Skeletal muscle satellite cell (primary cell): ENCODE data around the gene KDM4B.

Experiments
- H3K27me3 ChIP-seq: 2 replicates; pipeline ENCODE4 v1.7.0; 2013; ENCODE audit warnings: low read length; ENCODE audit not compliant: control insufficient read depth, insufficient read depth
- H3K36me3 ChIP-seq: 2 replicates; pipeline ENCODE4 v1.7.0; 2013; ENCODE audit warnings: mild to moderate bottlenecking, control low read depth, low read length; ENCODE audit not compliant: insufficient read depth
- H3K4me1 ChIP-seq: 2 replicates; pipeline ENCODE4 v1.7.0; 2013; ENCODE audit warnings: low read length; ENCODE audit not compliant: control insufficient read depth, insufficient read depth
- H3K4me2 ChIP-seq: 2 replicates; pipeline ENCODE4 v1.7.0; 2013; ENCODE audit warnings: mild to moderate bottlenecking, low read length
- H3K4me3 ChIP-seq: 2 replicates; pipeline ENCODE4 v1.7.0; 2013; ENCODE audit warnings: low read length
- H3K9ac ChIP-seq: 2 replicates; pipeline ENCODE4 v1.7.0; 2013; ENCODE audit warnings: mild to moderate bottlenecking, low read depth, low read length, moderate library complexity
- H3K9me3 ChIP-seq: replicated peaks from 2 replicates; pipeline ENCODE4 v1.7.0; 2013; ENCODE audit warnings: mild to moderate bottlenecking, control low read depth, low read length

The KDM4B gene

DNA sequence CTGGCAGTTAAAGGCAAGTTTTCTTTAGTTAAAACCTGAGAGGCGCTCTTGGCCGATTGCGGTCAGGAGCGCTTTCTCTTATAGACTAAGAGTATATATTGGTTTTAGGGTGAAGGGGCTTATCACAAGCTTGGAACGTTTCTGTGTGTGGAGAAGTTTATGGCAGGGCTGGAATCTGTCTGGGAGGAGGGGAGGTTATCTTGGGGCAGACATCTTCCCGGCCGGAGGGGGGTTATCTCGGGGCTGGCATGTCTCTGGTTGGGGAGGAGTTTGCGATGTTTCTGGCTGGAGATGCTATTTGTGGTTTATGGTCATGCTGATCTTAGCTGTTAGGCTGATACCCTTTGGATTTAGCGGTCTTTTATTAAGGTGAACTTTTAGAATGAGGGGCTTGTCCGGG lies 18.3 kb downstream of the KDM4B start:
- H3K4me1 ChIP-seq: peaks cover 21% of the 10 kb centered on the region
- H3K9me3 ChIP-seq: no peaks in the 10 kb centered on the region
- H3K27me3 ChIP-seq: no peaks in the 10 kb centered on the region
- no peak overlapping the region for H3K4me3 ChIP-seq
- H3K36me3 ChIP-seq: peaks cover 3% of the 10 kb centered on the region
- H3K4me2 ChIP-seq: no peak overlapping the region
- no peak overlapping the region for H3K9ac ChIP-seq

DNA sequence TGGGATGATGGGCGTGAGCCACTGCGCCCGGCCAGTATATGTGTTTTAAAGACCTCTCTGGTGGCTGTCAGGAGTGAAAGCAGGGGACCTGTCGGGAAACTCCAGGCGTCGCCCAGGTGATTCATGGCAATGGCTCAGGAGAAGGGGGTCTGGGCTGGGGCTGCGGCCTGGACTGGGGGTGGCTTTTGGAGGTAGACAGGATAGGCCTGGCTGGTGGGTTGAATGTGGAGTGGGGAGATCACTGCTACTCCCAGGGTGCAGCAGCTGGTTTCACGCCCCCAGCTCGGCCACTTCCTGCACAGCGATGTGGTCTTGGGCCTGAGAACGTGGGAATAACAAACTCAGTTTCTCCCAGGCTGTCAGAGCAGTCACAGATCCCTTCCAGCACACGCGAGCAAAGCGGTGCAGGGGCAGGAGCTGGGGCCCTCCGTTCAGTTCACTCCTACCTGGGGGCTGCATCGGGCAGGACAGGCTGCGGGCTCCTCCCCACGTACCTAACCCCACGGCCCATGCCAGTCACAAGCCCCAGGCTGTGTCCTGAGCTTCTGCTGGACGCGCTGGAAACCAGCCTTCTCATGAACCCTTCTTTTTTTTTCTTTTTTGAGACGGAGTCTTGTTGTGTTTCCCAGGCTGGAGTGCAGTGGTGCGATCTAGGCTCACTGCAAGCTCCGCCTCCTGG lies 18.9 kb downstream of the KDM4B start:
- Histone ChIP-seq H3K27me3 (no peaks in the 10 kb centered on the region), H3K9ac (no peak overlapping the region)

DNA sequence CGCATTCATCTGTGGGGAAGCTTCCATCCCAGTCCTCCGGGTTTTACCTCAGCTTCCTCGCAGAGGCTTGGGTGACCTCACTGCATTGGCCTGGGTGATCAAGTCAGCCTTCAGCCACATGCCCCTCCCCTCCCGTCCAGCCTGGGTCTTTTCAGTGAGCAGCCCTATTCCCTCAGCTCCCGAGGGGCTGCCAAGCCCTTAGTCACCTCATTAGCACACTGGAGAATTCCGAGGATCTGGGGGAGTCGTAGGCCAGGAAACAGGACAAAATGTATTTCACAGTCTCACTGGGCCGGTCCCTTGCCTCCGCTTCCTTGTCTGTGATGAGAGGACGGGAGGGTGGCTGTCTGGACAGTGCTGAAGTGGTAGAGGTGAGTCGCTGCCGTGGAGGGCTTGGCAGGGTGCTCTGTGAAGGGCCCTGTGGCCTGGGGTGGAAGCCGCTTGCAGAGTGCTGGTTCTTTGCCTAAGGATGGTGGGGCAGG lies 19.9 kb downstream of the KDM4B start:
- H3K9ac ChIP-seq: peak overlapping the region; percentile 52
- H3K36me3 ChIP-seq: no peaks in the 10 kb centered on the region
- H3K4me3 ChIP-seq: peak overlapping the region; percentile 41
- peaks cover 21% of the 10 kb centered on the region for H3K4me1 ChIP-seq
- H3K27me3 ChIP-seq: no peaks in the 10 kb centered on the region
- H3K9me3 ChIP-seq: no peaks in the 10 kb centered on the region
- H3K4me2 ChIP-seq: peak overlapping the region; percentile 75

More for the DNA sequence above, 18.9 kb downstream of the KDM4B start:
- no peaks in the 10 kb centered on the region for H3K9me3 ChIP-seq
- H3K4me1 ChIP-seq: peaks cover 21% of the 10 kb centered on the region
- peaks cover 3% of the 10 kb centered on the region for H3K36me3 ChIP-seq
- no peak overlapping the region for H3K4me3 ChIP-seq
- H3K4me2 ChIP-seq: peak overlapping the region; percentile 18

DNA sequence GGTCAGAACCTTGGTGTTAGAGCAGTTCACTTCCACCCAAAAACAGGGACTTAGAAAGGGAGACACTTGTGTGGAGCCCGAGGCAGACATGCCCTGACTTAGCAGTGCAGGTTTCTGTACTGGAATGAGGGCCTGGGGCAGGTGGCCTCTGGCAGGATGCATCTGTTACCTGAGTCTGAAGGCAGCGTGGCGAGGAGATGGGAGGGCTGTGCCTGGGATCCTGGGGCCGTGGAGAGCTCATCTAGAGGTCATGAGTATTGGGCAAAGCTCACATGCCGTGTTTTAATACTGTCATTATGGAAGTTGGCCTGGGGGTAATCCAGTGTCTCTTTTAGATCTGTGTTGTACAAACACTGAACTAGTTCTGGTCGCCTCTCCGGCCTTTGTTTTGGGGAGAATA lies 21.4 kb downstream of the KDM4B start:
- Histone ChIP-seq H3K4me1 (peaks cover 21% of the 10 kb centered on the region), H3K9ac (no peak overlapping the region)

DNA sequence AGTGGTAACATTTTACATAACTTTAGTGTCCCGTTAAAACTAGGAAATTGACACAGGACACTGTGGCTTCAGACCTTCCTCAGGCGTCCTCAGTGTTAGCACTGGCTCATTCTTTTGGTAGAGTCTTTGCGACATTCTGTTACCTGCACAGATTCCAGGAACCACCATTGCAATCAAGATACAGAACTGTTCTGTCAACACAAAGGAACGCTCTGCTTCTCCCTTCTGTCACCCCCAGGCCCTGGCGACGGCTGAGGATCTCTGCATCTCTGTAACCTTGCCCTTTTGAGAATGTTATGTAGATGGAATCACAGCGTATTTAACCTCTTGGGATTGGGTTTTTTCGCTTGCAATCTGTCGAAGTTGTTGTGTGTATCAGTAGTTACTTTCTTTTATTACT lies 22.6 kb downstream of the KDM4B start:
- Histone ChIP-seq H3K9me3 (no peaks in the 10 kb centered on the region), H3K27me3 (no peaks in the 10 kb centered on the region), H3K4me1 (peaks cover 21% of the 10 kb centered on the region), H3K36me3 (peaks cover 3% of the 10 kb centered on the region), H3K4me2 (no peak overlapping the region), H3K4me3 (no peak overlapping the region), H3K9ac (no peak overlapping the region)

More for the DNA sequence above, 21.4 kb downstream of the KDM4B start:
- Histone ChIP-seq H3K4me2 (no peak overlapping the region), H3K27me3 (no peaks in the 10 kb centered on the region), H3K4me3 (no peak overlapping the region), H3K9me3 (no peaks in the 10 kb centered on the region), H3K36me3 (no peaks in the 10 kb centered on the region)

DNA sequence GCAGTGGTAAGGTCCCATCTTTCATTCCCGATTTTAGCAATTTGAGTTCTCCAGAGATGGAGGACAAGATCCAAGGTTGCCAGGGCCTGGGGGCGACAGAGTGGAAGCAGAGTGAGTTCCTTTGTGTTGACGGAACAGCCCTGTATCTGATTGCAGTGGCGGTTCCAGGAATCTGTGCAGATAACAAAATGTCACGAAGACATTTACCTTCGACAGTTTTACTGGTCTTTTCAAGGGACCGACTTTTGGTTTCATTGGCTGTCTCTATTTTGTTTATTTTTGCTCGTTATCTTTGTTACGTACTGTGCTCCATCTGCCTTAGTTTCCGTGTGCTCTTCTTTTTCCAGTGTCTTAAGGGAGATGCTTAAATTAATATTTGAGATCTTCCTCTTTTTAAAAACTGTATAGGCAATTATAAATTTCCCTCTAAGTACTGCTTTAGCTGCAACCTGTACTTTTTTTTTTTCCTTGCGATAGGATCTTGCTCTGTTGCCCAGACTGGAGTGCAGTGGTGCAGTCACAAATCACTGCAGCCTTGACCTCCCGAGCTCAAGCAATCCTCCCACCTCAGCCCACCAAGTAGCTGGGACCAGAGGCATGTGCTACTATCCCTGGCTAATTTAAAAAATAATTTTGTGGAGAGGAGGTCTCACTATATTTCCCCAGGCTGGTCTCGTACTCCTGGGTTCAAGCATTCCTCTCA lies 23.2 kb downstream of the KDM4B start:
- H3K4me3 ChIP-seq: no peak overlapping the region
- no peak overlapping the region for H3K4me2 ChIP-seq
- H3K27me3 ChIP-seq: no peaks in the 10 kb centered on the region
- H3K9ac ChIP-seq: no peak overlapping the region
- no peaks in the 10 kb centered on the region for H3K9me3 ChIP-seq
- H3K36me3 ChIP-seq: peaks cover 3% of the 10 kb centered on the region
- peaks cover 21% of the 10 kb centered on the region for H3K4me1 ChIP-seq

DNA sequence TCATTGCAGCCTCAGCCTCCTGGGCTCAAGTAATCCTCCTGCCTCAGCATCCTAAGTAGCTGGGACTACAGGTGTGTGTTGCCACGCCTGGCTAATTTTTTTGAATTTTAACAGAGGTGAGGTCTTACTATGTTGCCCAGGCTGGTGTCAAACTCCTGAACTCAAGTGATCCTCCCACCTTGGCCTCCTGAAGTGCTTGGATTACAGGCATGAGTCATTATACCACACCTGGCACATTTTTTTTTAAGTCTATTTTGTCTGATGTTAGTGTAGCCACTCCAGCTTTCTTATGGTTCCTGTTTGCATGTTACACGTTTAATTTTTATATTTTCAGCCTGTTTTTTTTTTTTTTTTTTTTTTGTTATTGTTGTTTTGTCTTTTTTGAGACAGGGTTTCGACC lies 24.8 kb downstream of the KDM4B start:
- Histone ChIP-seq H3K27me3 (no peaks in the 10 kb centered on the region), H3K4me1 (peaks cover 6% of the 10 kb centered on the region), H3K4me2 (no peak overlapping the region), H3K9me3 (no peaks in the 10 kb centered on the region), H3K4me3 (no peak overlapping the region), H3K9ac (no peak overlapping the region), H3K36me3 (peaks cover 10% of the 10 kb centered on the region)

DNA sequence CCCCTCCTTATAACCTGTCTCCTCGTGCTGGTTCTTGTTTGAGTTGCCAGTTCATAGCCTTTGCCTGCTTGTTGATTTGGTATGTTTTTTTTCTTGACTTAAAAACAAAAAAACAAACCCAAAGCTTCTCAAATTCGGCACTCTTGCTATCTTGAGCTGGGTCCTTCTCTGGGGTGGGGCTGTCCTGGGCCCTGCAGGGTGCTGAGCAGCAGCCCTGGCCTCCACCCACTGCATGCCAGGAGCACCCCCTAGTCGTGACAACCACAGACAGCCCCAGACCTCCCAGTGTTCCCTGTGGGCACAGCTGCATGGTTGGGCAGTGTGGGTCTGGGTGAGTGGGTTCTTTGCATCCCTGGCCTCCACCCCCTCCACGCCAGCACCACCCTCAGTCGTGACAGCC lies 27.8 kb downstream of the KDM4B start:
- H3K27me3 ChIP-seq: no peaks in the 10 kb centered on the region
- H3K4me2 ChIP-seq: no peak overlapping the region
- H3K9me3 ChIP-seq: no peaks in the 10 kb centered on the region
- peaks cover 1% of the 10 kb centered on the region for H3K4me1 ChIP-seq
- H3K4me3 ChIP-seq: no peak overlapping the region
- H3K9ac ChIP-seq: no peak overlapping the region
- H3K36me3 ChIP-seq: peaks cover 10% of the 10 kb centered on the region

DNA sequence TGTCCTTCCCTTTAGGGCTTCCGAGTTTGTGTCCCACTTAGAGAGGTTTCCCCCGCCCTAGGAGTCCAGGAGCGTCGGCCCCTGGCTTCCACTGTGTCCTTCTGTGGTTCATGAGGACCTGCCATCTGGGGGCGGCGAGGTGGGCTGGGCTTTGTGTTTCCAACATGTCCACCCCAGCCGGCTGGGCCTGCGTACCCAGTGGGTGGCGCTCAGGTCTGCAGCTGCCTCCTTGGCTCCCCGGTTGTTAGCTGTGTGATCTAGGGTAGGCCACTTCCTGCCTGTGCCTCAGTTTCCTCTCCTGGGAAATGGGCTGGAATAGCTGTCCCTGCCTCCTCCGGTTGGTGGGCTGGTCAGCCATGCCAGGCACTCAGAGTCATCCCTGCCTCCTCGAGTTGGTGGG lies 28.4 kb downstream of the KDM4B start:
- no peak overlapping the region for H3K4me2 ChIP-seq
- no peak overlapping the region for H3K9ac ChIP-seq
- H3K4me1 ChIP-seq: peaks cover 4% of the 10 kb centered on the region
- peaks cover 10% of the 10 kb centered on the region for H3K36me3 ChIP-seq
- no peaks in the 10 kb centered on the region for H3K9me3 ChIP-seq
- no peaks in the 10 kb centered on the region for H3K27me3 ChIP-seq
- H3K4me3 ChIP-seq: no peak overlapping the region

DNA sequence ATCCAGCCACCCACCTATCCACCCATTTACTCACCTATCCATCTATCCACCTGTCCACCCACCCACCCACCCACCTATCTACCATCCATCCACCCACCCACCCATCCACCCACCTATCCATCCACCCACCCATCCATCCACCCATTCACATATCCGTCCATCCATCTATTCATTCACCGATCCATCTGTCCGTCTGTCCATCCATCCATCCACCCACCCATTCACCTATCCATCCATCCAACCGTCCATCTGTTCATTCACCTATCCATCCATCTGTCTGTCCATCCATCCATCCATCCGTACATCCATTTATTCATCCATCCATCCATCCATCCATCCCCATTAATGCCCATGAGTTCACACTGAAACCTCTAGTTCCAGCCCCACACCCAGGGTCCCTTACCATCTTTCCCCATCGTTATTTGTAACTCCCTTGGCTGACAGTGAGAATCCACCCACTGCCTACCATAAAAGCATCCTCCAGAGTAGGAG lies 31.3 kb downstream of the KDM4B start:
- no peak overlapping the region for H3K9ac ChIP-seq
- H3K27me3 ChIP-seq: no peaks in the 10 kb centered on the region
- H3K9me3 ChIP-seq: no peaks in the 10 kb centered on the region
- H3K4me1 ChIP-seq: peaks cover 12% of the 10 kb centered on the region
- no peak overlapping the region for H3K4me3 ChIP-seq
- no peak overlapping the region for H3K4me2 ChIP-seq
- H3K36me3 ChIP-seq: peaks cover 10% of the 10 kb centered on the region

DNA sequence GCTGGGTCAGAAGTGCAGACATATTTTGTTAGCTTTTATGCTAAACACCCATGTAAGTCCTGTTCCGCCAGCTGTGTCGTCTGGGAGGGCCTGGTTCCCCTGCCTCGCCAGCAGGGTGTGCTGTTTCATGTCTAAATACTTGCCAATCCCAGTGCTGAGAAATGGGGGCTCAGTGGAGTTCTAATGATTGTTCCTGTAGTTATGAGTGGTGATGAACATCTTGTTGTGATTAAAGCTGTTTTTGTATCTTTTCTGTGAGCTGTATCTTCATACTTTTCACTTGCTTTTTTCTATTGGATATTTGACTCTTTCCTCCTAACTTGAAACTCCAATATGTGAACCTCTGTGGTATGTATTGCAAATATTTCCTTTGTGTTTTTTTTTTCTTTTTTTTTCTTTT lies 32.7 kb downstream of the KDM4B start:
- H3K4me3 ChIP-seq: no peak overlapping the region
- H3K4me2 ChIP-seq: no peak overlapping the region
- no peaks in the 10 kb centered on the region for H3K9me3 ChIP-seq
- H3K4me1 ChIP-seq: peaks cover 12% of the 10 kb centered on the region
- peaks cover 7% of the 10 kb centered on the region for H3K36me3 ChIP-seq
- H3K27me3 ChIP-seq: no peaks in the 10 kb centered on the region
- no peak overlapping the region for H3K9ac ChIP-seq
